ENCODE measurements around the gene GATD1.

The GATD1 gene

GRCh38 chr11:794766-795633, 17.7 kb upstream of the GATD1 start:
- DNase-seq, result no peak

GRCh38 chr11:794013-794765, 16.9 kb upstream of the GATD1 start:
- DNase-seq, result no peak

- DNase-seq, result no peak
Measured at GRCh38 chr11:793556-793955, 16.3 kb upstream of the GATD1 start.

DNA sequence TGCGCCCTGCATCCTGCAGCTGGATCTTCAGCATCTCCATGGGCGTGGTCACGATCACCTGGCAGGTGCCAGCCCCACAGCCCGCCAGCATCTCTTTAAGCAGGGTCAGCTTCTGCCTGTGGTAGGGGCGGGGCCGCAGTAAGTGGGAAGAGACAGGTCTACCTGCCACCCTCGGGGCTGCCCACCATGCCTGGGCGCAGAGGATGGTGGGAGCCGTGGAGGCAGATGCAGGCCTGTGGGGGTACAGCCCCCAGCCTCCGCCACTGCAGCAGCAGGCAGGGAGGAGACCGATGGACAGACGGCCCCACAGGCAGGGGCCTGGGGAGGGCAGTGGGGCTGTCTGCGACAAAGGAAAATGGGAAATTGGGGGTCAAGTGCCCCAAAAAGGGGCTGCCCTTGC, 15.6 kb upstream of the GATD1 start:
- no peak for DNase-seq

GRCh38 chr11:792535-792821, 15.2 kb upstream of the GATD1 start:
- DNase-seq, result no peak

- DNase-seq, result no peak
Measured at GRCh38 chr11:791658-792534, 14.6 kb upstream of the GATD1 start.

- no peak for DNase-seq
Measured at GRCh38 chr11:790721-791564, 13.7 kb upstream of the GATD1 start.

- no peak for DNase-seq
Measured at GRCh38 chr11:789943-790342, 12.7 kb upstream of the GATD1 start, which contains the start of gene CEND1. Gene CEND1 (minus strand): TSS chr11:790090. CDS start chr11:788576, 1,514 bp downstream.

- DNase-seq, result no peak
Measured at GRCh38 chr11:788953-789940, 12.0 kb upstream of the GATD1 start.

GRCh38 chr11:788009-788640, 10.8 kb upstream of the GATD1 start:
- no peak for DNase-seq

DNA sequence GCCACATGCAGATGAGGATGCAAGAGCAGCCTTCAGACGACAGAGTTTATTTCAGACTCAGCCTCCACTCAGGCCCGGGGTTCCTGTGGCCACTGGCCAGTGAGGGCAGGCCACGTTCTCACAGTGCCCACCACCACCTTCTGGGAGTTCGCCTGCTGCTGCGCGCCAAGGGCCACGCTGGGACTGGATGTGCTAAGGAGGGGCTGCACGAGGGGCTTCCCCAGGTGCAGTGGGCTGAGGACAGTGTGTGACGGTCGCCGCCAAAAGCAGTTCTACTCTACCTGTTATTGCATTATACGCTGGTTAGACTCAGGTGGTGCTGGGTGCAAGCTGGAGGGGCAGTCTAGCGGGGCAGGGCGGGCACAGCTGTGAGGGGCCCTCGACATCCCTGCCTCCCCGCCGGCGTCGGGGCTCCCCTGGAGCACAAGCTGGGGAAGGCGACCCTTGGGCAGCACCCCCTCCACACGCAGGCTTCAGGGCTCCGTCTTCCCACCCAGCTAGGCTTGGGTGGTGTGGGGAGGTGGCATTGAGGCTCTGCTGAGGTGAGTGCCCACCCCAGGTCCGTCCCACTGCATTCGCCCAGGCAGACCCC, 9.9 kb upstream of the GATD1 start:
- no peak for DNase-seq

GRCh38 chr11:786235-787083, 9.2 kb upstream of the GATD1 start:
- DNase-seq, result no peak

DNA sequence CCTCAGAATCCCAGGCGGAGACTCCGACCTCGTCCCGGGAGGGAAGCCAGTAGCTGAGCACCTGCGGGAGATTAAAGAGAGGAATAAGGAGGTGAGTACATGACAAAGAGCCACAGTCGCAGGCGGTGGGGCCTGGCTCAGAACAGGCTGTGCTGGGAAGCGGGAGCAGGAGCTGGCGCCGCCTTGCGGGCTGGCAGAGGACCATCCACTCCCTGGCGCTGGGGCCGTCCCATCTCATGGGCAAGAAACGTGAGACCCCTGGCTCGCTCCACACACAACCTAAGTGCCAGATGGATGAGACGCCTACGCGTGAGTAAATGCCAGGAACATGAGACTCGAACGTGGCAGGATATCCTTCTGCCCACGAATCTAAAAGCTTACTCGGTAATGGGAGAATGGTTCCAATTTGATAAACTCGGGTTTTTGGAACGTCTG, 6.3 kb upstream of the GATD1 start:
- peak; percentile 91 for DNase-seq

GRCh38 chr11:782264-783174, 5.2 kb upstream of the GATD1 start:
- no peak for DNase-seq

DNA sequence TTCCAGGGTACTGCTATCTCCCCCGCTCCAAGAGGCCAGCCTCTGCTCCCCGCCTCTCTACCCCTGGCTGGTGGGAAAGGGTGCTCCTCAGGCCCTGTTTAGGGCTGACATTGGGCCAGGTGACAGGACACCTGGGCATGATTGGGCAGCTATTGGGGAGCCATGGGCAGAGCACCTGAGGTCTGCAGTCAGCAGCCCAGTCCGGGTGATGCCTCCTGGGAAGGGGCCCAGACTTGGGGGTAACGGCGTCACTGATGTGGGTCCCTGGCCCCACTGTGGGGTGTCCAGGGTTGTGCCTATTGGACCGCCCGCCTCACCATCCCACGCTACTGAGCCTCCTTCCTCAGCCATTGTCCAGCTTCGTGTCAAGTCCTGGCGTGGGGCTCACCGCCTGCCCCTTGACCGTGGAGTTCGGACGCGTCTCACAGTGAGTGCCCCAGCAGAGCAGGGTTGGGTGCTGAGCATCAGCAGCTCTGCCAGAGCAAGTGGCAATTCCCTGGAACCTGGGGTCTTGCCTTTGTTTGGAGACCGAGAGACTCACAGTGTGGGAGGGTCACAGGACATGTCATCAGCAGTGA, 2.8 kb upstream of the GATD1 start:
- no peak for DNase-seq

- no peak for DNase-seq
Measured at GRCh38 chr11:778976-779954, 2.0 kb upstream of the GATD1 start.

Measured in amniotic stem cell (primary cell).